HG02840 (cell line): ENCODE measurements around the gene RAB5A.
A peak's percentile ranks its signal among the peaks of the same experiment; 100 is the strongest.
"Not testable (repeated sequence)": the region's sequence is repeated elsewhere in the genome, so short reads cannot be mapped to it uniquely, and the experiment has no call there.

ENCODE experiments used
- ATAC-seq: cut with Tn5 transposase; IDR thresholded peaks from one replicate; pipeline ENCODE4 v1.9.1; 2021; ENCODE audit warnings: mild to moderate bottlenecking, moderate library complexity, moderate number of reproducible peaks; ENCODE audit not compliant: unreplicated experiment, low FRiP score

Gene RAB5A

DNA sequence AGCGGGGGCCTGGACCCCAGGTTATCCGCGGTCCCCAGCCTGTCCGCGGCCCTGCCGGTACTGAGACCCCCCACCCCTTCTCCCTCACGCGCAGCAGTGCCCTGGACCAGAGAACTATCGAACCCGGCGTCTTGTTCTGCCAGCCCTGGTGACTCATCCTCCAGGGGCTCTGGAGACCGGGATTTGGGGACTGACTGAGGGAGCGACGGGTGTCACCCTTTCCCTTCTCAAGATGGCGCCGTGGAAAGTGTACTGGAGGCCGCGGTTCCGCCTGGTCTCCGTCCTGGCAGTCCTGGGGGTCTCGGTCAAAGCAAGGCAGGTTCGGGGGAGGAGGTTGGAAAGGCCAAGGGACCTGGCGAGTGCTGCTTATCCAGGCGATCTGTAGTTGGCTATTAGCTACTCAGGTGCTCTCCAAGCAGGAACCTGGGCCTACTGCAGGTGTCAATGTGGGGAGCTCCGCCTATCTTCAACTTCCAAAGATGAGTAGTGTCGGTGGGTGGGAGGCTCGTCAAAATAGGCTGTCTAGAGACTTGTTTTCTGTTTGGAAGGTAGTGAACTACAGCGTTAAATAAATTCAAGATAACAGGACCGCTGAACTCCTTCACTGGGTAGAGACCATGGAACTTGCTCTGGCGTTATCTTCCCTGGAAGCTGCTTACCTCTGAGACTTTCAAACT, 790 bp downstream of the RAB5A start:
- peak; percentile 11 for ATAC-seq

DNA sequence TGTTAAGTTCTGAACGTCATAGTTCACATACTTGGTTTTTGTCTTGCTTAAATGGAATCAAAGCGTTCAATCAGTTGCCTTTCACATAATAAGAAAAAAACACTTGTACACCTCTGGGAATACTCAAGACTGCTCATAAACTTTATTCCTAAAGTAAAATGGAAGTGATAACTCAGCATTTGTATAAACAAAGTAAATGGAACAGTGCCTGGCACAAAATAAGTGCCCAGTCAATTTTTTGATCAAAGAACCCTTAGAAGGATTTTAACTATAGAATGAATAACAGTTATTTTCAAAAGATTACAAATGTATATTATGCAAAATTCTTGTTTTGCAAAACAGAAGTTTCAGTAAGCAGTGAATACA, 1.3 kb downstream of the RAB5A start:
- no peak for ATAC-seq

DNA sequence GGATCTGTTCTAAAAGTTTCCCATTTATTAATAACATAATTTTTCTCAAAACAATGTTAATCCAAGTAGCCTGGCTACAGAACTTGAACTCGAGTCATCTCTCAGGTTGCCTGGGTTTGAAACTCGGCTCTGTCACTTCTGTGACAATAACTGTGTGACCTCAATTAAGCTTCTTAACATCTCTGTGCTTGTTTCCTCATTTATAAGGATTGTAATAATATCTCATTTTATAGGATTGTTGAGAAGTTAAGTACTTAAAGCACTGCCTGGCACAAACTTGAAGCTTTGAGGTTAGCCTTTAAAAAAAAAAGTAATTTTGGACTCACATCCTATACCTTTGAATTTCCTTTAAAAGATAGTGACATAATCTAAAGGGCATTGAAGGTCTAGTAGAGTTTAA, 3.4 kb downstream of the RAB5A start:
- no peak for ATAC-seq

DNA sequence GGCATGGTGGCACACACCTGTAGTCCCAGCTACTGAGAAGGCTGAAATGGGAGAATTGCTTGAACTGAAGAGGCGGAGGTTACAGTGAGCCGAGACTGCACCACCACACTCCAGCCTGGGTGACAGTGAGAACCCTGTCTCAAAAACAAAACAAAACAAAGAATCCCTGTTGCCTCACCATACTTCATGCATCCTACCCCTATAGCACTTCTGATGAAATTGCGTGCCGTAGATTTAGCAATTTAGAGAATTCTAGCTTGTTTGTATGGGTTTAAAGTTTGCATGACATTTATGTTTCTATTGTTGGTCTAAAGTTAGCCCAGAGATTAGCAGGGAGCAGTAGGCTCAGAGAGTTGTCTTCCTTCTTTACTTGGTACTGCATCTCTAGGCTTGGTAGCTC, 7.8 kb downstream of the RAB5A start:
- ATAC-seq: no peak

DNA sequence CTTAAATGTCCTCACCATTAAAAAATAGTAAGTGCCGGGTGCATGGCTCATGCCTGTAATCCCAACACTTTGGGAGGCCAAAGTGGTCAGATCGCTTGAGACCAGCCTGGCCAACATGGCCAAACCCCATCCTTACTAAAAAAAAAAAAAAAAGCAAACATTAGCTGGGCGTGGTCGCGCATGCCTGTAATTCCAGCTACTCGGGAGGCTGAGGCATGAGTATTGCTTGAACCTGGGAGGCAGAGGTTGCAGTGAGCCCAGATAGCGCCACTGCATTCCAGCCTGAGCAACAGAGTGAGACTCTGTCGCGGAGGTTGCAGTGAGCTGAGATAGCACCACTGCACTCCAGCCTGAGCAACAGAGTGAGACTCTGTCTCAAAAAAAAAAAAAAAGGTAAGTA, 10.5 kb downstream of the RAB5A start:
- ATAC-seq: not testable (repeated sequence)

DNA sequence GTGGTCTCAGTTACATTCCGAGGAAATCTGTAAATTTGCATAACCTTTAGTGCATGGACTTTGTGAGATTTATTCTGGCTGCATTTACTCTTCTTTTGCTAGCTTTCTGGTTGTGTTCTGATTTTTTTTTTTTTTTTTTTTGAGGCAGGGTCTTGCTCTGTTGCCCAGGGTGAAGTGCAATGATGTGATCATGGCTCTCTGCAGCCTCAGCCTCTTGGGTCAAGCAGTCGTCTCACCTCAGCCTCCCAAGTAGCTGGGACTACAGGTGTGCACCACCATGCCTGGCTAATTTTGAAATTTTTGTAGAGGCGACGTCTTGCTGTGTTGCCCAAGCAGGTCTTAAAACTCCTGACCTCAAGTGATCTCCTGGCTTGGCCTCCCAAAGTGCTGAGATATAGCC, 12.6 kb downstream of the RAB5A start:
- no peak for ATAC-seq

DNA sequence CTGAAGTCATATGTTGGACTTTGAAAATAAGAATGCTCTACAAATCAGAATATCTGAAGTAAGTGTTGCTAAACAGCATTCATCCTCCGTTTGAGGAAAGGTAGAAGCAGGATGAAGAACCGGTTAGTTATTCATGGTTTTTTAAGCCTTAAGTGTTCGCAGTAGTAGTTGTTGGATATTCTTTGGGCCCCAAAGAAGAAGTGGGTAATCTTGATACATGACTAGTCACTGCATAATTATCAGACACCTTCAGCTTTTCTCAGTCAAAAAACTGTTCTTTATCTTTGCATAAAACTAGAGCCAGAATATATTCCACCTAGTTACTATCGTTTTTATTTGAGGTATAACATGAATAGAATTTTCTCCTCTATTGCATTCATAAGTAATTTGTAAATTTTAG, 13.8 kb downstream of the RAB5A start:
- ATAC-seq: no peak

DNA sequence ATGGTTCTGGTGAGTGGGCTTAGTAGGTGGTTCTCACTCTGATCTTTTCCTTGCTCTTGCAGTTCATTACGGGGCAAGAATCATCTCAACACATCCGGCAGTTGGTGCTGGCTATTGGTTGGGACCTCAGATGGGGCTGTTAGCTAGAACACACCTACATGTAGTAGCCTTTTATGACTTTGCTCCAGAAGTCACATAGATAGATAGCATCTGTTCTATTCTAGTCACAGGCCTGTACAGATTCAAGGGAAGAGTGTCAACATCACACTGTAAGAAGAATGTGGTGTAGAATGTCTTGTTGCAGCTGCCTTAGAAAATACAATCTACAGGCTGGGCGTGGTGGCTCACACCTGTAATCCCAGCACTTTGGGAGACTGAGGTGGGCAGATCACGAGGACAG, 15.1 kb downstream of the RAB5A start:
- no peak for ATAC-seq

DNA sequence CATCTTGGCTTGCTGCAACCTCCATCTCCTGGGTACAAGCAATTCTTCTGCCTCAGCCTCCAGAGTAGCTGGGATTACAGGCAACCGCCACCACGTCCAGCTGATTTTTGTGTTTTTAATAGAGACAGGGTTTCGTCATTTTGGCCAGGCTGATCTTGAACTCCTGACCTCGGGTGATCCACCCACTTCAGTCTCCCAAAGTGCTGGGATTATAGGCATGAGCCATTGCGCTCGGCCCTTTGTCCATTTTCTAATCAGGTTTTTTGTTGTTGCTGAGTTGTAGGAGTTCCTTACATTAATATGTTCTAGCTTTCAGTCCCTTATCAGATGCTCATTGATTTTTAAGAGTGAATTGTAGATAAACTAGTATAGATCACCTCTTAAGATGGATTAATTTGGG, 20.3 kb downstream of the RAB5A start:
- ATAC-seq: no peak

DNA sequence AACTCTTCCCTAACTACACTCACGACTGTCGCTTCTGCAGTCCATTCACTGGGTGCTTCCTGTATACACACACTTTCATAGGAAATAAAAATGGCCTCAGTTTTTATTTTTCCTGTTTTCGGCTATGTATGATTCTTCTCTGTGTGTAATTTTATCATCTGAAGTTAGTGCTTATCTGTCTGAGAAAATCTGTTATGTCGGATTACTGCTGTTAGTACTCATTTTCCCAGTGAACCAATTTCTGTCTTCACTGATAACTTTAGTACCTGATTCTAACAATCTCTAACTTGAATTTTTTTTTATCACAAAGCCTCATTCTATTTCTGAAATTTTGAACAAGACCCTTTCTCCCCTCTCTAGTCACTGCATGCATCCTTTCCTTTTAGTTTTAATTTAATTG, 20.9 kb downstream of the RAB5A start:
- no peak for ATAC-seq

DNA sequence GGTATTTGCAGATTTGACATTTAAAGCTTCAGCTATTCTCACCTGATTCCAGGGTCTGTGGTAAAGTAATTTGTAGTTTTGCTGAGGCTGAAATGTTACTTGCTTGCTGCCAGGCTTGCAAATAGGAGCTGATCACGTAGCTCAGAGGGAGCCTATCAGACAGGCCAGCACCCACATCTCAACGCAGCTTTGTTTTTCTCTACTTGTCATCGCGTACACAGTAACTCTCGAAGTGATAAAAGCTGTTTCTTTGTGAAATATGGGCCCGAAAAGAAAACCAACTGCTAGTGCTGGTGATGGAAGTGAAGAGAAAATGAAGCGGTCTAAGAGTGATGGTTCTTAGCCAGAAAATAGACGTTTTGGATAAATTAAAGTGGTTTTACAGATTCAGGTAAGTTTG, 23.4 kb downstream of the RAB5A start:
- ATAC-seq: no peak

DNA sequence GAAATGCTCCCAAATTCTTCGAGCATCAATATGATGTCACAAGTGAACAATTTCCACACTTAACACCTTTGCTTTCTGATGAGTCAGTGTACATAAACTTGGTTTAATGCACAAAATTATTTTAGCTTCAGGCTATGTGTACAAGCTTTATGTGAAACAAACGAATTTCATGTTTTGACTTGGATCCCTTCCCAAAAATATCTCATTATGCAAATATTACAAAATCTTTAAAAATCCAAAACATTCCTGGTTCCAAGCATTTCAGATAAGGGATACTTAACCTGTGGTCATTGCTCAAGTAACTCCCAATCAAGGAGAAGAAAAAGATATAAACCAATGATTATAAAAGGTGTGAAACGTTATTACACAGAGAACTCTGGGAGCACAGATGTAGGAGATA, 25.2 kb downstream of the RAB5A start:
- no peak for ATAC-seq

DNA sequence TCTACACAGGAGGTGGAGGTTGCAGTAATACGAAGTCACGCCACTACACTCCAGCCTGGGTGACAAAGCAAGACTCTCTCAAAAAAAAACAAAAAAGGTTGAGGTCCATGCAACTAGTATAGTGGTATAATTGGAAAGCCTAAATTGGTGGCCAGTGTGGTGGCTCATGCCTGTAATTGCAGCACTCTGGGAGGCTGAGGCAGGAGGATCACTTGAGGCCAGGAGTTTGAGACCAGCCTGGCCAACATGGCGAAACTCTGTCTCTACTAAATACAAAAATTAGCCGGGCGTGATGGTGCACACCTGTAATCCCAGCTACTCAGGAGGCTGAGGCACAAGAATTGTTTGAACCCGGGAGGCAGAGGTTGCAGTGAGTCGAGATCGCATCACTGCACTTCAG, 42.0 kb downstream of the RAB5A start:
- not testable (repeated sequence) for ATAC-seq

DNA sequence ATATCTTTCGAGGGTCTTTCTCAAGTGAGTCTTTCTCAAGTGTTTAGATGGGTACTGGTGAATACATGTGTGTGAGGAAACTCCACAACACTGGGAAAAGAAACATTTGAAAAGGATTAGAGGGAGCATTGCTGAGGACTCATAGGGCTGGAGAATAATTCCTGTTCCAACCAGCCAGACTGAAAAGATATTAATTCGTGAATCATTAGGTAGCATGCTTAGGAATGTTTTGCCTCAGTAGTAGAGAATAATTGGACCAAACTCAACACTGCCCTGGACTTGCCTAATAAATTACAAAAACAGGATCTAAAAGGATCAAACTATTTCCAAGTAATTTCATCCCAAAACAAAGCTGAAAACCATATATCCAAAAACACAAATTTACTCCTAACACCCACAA, 47.9 kb downstream of the RAB5A start:
- no peak for ATAC-seq

DNA sequence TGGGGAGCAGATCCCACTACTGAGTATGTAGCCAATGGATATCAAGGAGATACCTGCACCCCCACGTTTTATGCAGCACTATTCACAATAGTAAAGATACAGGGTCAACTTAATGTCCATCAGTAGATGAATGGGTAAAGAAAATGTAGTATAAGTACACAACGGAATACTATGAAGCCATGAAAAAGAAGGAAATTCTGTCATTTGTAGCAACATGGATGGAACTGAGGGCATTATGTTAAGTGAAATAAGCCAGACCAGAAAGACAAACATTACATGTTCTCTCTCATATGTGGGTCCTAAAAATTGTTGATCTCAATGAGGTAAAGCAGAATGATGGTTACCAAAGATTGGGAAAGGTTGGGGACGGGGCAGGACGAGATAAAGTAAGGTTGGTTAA, 50.6 kb downstream of the RAB5A start:
- no peak for ATAC-seq

DNA sequence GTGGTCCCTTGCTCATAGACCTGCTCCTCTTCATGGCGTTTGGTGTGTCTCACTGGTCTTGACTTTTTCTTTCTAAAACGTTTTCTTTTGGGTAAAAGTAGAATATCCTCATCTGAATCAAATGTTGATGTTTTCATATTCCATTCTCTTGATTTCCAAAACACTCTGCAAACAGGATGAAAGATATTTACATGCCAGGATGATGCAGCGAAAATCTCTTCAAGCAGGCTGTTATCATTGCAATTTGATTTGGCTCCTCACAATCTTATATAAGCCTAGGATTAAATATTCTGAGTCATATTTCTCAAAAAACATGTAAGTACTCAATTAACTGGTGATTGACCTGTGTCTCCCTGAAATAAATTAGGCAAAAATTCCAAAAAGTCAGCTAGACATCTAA, 55.0 kb downstream of the RAB5A start:
- ATAC-seq: no peak

DNA sequence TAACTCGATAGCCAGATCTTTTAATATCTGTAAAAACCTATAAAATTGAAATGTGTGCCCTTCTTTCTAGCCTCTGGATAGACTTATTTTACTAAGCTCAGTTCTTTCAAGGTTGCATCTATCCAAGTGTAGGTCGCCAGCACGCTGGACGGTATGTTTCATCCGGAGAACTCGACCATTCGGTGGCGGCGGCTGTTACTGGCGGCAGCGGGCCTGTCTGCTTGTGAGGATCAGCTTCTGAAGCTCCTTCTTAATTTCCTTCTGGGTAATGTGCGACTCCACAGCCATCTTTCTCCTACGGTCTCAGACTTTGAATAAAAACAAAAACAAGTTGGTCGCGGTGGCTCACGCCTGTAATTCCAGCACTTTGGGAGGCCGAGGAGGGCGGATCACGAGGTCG, 61.1 kb downstream of the RAB5A start:
- ATAC-seq: no peak

DNA sequence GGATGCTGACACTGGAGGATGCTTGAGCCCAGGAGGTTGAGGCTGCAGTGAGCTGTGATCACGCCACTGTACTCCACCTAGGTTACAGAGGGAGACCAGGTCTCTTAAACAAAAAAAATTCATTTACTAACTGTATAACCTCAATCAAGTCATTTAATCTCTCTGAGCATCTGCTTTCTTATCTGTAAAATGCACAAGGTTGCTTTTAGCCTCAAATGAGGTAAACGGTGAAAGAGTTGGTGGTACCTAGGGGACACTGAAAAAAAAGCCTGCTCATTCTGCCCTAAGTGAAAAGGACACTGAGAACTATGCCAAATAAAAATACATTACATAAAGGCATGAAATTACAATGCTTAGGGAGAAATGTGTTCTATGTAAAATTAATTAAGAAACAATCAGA, 61.7 kb downstream of the RAB5A start:
- ATAC-seq: no peak

DNA sequence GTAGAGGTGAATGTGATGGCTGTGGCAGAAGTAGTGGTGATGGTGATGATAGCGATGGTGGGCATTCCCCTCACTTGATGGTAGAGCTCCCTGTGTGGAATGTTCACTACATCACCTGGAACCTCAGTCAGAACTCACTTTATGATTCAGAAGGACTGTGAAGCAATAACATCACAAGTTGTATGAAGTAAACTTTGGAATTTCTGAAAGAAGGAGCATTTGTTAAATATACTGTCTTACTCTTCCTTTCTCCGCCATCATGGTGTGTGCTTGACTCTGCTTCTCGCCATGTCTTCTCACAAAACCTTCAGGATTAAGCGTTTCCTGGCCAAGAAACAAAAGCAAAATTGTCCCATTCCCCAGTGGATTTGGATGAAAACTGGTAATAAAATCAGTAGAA, 65.3 kb downstream of the RAB5A start, which contains the start of gene PP2D1:
PP2D1 (minus strand) TSS at position 101 of the 400 bp plus-strand sequence. CDS start 192 bp downstream, outside the sequence.
- ATAC-seq: no peak

DNA sequence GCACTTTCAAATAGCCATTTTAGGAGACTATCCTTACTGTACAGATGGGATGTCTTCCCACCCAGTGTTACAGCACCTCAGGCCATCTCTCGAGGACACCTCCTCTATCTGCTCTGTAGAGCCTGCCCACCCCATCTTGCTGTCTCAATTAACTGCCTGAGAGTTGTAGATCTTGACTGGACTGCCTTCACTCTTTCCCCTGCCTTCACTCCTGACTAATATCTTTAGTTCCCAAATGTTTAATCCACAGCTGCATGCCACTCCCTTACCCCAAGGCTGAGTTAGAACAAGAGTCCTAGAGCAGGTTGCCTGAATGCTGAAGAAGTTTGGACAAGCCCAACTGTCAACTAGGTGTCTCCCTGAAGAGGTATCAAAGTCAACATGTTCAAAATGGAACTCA, 66.5 kb downstream of the RAB5A start:
- ATAC-seq: no peak

DNA sequence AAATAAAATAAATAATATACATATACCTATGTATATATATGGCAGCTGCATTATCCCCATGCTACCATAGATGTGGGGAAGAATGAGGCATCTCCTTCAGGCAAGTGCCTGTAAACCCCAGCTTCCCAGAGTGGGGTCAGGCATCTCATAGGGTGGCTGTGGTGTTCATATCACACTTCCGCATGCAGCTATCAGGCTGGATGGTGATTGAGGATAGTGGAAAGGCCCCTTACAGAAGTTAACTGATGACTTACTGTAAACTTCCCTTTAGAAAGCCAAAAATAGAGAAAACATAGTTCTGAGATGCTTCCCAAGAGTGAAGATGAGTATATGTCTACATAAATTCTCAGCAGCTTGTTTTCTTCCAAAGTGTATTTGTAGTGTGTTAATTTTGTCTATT, 68.6 kb downstream of the RAB5A start:
- no peak for ATAC-seq

DNA sequence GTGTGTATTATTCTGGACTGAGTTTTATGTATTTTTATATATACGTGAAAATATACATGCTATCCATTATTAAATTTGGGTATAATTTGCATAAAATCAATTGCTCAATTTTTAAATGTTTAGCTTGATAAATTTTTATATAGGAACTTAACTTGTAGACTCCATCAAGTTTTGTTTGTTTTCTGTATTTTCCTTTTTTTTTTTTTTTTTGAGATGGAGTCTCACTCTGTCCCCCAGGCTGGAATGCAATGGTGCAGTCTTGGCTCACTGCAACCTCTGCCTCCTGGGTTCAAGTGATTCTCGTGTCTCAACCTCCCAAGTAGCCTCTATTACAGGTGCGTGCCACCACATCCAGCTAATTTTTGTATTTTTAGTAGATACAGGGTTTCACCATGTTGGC, 69.2 kb downstream of the RAB5A start:
- not testable (repeated sequence) for ATAC-seq
